Putamen (tissue), 1 donor: ENCODE data around the gene BRD4.
"Not testable (repeated sequence)": the region's sequence is repeated elsewhere in the genome, so short reads cannot be mapped to it uniquely, and the experiment has no call there.

Experiments used
- DNase-seq: peaks from one replicate; pipeline ENCODE4 v3.0.0-alpha.2; 2016; ENCODE audit warnings: low spot score

The BRD4 gene

DNA sequence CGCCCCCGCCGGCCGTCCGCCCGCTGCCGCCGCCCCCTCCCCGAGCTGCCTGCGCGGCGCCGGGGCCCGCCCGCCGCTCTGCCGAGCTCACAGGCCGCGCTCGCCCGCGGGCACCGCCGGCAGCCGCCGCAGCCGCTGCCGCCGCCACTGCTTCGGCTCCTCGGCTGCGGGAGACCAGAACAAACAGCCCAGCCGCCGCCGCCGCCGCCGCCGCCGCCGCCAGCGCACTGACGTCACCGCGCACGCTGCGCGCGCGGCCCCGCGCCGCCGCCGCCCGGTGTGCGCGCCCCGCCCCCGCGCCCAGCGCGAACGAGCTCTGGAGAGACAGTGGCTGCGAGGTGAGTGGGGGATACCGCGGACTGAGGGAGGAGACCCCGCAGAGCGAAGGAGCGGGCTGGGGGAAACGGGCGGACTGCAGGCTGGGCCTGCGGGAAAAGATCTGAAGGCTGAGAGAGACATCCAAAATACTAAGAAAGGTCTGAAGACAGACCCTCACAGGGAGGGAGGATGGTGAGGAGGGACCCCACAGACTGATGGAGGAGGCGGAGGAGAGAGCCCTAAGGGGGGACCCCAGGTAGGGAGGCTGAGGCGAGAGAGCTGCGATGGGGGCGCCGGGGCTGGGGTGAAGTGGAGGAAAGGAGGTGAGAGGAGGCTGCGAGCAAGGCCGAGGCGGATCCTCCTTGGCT lies at the start of gene BRD4:
Gene BRD4, minus strand, starts transcription at position 229 of the 686 bp plus-strand sequence. CDS start 59,440 bp downstream, outside the sequence.
- peak; percentile 50 for DNase-seq

DNA sequence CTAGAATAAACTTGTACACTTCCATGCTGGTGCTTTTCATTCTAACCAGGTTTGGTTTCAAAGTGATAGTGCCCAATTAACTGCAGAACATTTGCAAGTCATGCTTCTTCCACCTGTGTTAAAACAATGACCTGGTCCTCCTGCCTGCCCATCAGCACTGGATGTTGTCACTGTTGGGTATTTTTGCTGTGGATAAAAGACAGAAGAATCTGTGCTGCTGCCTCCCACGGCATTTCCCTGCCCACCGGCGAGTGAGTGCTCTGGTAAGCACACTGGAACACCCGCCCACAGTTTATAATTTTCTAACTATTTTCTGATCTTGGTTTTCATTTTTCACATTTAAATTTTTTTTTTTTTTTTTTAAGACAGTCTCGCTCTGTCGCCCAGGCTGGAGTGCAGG lies 49.5 kb upstream of the BRD4 start:
- DNase-seq: no peak

DNA sequence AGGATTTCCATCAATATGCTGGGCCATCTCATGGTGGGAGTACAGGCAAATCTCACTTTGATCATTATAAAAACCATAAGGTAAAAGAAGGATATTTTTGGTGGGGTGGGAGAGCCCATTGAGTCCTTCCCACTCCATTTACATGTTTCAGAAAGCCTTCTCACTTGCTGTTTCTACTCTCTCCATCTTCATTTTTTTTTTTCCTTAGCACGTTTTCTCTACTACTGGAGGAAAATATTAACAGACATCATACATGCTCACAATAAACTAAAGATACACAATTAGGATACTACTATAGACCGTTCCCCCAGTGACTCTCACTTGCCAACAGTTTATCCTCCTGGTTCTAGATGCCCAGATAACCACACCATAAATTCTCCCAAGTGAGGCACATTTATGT lies 49.1 kb upstream of the BRD4 start:
- no peak for DNase-seq

DNA sequence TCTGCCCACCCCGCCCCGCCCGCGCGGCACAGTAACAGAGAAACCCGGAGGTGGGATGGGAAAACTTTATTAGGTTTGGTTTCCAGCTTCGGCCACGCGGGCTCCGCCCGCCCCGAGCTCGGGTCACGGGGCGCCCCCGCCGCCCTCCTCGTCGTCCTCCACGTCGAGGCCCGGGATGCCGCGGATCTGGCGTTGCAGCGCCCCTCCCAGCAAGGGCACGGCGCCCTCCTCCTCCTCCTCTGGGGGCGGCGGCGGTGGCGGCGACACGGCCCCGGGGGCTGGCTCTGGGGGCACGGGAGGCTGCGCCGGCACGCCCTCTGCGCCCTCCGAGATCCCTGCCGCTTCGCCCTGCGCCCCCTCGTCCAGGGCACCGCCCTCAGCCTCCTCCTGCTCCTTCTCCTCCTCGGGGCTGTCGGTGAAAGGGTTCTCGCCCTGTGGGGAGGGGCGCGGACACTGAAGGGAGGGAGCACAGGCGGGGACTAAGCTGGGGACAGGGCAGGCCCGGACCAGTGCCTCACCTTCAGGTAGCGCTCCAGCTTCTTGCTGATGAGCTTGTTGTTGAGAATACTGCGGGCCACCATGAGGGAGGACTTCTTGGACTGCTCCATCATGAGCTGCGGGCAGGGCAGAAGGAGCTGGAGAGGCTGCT lies 47.8 kb upstream of the BRD4 start:
- no peak for DNase-seq

DNA sequence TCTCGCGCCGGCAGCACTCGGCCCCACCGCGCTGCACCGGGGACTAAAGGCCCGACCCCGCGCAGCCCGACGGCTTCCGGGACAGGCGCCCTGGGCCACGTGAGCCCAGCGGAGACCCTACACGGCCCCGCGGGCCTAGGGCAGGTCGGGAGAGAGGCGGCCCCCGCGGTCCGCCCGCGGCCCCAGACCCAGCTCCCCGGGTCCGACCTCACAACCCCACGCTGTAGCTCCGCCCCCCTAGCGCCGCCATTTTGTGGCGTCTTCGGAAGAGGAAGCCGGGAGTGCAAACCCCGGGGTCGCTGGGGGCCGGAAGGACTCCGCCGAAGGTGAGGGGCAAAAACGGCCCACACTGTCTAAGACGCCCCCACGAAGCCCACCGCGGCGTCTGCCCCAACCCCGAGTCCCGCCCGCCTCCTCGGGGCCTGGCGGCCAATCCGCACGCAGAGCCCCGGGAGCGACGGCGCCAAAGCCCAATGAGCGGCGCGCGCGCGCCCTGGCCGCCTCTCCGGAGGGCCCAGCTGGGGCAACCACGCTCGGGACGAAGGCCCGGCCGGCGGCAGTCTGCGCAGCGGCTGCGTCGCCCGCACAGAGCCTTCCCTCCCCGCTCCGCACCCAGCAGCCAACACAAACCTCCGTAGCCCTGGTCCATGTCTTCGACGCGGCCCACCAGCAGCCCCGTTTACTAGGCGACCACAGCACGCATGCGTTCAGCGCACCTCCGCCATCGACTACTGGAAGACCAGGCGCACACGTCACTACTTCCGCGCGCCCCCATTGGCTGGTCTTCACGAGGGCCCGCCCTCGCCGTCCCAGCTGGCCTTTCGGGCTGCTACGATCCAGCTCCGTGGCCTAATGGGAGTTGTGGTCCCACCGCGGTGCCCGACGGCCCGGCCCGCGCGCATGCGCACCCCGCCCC lies 47.0 kb upstream of the BRD4 start, which contains the start of gene AKAP8:
Gene AKAP8, minus strand, starts transcription at position 705 of the 916 bp plus-strand sequence. Its CDS starts 56 bp downstream, at position 649.
- peak; percentile 97 for DNase-seq

DNA sequence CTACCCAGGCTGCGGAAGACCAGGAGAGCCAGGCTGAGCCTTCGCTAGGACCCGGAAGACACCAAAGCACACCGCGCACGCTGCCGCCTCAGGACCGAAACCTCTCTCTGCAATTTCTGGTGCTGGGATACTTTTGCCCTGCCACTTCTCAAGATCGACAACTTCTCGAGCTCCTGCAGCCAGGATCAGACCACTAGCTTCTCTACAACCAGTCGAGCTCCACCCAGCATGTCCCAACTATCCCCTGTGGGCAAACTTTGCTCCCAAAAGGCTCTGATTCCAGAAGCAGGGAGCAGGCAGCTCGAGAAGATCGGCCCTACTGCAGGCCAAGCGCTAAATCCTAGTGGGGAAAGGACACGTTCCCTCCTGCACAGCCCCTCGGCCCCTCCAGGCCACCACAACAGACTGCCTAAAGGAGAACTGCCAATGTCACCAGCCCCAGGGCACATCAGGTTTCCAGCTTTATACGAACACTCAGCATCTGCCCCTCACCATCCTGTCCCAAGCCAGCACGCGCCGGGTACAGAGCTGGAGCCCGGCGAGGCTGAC lies 46.3 kb upstream of the BRD4 start:
- no peak for DNase-seq

DNA sequence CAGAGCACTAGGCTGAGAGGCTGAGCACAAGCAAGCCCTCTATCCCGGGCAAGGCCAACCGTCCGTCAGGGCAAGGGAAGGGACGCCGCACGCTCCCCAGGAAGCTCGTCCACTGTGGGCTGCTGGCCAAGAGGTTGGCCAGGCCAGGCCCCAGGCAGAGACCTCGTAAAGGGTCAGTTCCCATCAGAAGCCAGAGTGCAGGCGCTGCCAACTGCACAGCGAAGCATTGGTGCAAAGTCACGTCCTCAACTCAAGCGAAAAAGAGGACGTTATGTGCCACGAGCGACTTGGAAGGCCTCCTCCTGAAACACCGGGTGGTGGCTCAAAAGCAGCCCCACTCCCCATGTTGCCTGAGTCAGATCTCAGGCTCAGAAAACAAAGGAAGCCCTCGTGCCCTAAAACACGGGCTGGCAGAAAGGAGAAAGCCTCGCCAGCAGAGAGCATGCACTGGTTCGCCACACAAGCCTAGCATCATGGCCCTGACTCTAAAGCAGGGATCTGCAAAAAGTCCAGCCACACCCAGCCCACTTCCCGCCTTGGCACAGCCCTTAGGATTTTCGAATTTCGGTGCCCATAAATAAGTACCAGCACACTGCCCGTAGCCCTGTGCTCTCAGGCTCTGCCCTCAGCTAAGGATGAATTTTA lies 42.6 kb upstream of the BRD4 start:
- DNase-seq: no peak

DNA sequence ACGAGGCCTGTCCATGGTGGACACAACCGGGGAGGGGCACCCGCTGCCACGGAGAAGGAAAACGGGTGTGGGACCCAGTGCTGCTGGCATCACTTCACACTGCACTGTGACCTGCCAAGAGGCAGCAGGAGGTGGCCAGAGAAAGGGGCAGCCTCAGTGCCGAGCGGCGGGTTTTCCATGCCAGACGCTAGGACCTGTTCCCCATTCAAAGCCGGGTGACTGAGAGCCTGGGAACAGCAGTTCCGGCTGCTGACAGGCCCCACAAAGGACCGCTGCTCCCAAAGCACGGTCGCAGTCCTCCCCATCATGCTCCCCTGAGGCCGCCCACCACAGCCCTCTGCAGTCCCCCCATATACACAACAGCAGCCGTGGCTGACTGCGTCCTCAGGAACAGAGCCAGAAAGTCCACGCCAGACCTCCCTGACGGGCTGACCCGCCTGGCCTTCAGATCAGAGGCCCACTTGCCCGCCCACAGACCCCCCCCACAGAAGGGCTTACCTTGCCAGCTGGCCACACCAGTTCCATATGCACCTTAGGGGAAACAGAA lies 41.8 kb upstream of the BRD4 start:
- no peak for DNase-seq

DNA sequence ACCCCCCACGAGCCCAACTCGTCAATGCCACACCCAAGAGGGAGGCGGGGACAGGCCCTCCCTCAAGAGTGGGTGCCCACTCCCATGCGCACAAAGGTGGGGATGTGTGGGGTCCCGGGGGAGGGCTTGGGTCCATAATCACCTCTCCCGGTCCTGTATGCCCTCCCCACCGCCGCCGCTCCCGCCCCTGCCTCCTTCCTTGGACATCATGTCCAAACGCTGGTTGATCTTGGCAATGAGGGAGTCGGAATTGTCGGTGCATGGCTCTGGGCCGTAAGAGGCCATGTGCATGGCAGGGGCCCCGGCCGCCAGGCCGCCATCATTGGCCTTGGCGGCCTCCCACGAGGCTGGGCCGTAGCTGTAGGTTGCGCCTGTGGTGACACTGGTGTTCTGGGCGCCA lies 41.3 kb upstream of the BRD4 start:
- DNase-seq: no peak

DNA sequence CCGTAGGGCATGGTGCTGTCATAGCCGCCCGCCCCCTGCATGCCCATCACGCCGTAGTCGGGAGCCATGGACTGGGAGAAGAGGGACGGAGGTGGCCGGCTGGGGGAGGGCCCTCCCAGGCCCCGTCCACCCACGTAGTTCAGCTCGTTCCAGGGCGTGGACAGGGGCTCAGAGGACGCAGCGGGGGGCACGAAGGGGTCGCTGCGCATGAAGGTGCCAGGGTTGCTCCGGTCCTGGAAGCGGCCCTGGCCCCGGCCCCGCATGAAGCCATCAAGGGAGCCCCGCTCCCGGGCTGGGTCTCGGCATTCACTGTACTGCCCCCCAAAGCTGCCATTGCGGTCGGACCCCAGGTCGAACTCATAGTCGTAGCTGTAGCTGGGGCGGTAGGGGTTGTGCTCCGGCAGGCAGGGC lies 40.6 kb upstream of the BRD4 start:
- DNase-seq: no peak

DNA sequence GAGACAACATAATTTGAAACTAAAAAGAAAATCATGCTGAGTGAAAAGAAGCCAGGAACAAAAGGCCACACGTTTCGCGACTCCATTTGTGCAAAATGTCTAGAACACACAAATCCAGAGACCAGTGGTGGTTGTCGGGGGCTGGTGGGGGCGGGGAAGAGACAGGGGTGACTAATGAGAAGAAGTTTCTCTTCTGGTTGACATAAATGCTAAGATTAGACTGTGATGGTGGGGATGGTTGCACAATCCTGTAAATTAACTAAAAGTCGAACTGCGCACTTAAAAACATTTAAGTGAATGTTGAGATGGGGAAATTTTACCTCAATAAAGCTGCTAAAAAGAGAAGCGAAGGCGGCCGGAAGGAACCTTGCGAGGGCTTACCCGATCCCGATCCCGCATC lies 40.1 kb upstream of the BRD4 start:
- DNase-seq: peak; percentile 67

DNA sequence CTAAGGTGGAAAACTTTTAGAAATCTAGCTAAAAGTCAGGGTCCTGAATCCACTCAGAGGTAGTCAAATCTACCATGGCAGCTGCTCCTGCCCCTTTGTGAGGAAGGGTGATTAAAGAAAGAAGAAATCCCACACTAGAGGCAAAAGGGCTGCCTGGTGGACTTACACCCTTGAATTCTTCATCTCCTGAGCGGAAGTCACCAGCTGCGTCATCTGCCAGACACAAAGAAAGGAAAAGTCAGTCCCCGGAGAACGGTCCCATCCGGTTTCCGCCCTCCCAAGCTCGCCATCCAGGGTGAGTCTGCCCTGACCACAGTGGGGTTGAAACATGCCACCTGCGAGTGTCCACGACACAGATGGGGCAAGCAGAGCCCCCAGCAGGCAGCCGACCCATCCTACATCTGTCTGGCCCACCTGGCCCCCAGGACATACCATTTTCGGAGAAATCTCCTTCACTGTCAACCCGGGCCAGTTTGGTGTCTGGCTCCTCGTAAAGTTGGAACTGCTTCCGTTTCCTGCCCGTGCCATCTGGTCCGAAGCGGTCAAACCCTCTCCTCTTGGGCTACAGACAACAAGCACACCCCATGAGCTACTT lies 39.5 kb upstream of the BRD4 start:
- DNase-seq: no peak

DNA sequence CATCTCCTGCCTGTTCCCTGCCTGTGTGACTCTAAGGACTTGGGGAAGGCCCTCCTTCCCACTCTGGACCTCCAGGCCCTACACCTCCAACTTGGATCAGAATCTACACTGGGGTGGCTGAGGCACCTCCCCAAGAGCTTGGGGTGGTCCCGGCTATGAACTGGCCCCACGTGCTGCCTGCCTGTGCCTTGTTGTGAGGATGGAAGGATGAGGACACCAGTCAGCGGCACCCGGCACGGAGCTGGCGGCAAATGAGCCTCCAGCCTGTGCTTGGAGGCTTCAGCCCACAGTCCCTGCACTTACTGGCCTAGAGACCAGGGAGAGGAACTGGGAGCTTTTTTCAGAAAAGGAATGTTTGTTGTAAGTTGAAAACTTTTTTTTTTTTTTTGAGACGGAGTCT lies 38.8 kb upstream of the BRD4 start:
- no peak for DNase-seq

DNA sequence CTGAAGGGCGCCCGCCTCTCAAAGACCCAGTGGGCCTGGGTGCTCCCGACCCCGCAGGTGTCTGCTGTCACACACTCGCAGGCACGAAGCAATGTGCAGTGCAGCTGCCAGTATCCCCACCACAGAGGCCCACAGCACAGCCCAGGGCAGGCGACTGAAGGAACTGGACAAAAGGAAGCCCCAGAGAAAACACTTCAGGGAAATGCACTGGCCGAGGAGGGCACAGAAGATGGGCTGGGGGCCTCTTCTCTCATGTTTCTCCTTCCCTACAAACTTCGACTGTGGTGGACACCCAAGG lies 37.2 kb upstream of the BRD4 start:
- no peak for DNase-seq

DNA sequence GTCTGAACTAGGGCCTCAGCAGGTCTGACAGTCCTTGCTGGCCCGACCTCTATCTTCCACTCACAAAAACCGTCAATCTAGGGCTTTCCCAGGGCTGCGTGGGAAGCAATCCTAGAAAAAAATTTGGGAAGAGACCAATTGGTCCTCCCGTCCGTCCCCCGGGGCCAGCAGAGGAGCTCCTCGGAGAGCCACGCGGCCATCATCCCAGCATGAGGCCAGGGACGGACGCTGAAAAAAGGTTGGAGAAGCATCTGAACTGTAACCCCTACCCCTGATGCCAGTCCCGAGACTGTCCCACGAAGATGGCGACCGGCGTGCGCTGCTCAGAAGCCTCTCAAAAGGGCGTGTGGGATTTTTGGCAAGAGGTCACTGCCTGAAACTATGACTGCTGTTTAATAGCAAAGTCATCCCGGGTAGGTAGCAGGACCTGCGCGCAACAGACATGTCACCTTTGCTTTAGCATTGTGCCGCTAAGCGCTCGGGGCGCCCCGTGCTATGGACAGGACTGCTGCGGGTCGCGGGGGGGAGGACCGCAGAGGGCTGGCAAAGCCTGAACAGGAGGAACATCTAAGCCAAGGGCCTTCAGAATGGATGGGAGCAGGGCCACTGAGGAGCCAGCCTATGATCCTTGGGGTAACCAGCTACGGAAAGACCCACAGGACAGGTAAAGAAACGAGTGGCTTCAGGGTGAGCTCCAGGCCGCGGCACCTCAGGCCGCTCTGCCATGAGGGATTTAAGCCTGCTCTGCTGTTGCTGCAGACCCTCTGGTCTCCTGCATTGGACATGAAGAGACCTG lies 36.7 kb upstream of the BRD4 start:
- no peak for DNase-seq

DNA sequence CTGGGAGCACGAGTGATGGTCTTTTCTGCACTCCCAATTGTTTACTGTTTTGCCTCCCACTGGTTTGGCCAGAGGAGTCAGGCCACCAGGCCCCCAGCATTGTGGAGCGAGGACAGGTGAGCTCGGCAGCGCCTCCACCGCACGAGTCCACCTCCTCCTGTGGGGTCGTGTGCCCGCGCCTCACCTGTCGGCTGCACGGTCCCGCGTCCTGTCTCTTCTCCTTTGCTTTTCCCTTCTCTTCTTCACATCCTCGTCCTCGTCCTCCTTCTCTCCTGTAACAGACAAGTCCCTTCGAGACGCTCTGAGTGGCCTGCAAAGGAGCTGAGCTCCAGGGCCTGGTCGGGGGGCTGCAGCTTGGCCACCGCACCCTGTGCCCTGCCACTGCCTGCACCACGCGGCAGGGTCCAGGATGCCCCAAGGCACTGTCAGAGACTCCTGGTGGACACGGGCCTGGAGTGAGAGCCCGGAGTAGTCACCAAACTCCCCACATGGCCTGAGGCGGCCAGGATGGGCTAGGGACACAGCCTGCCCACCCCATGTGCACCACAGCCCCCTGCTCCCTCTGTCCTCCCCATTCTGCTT lies 35.8 kb upstream of the BRD4 start:
- no peak for DNase-seq

DNA sequence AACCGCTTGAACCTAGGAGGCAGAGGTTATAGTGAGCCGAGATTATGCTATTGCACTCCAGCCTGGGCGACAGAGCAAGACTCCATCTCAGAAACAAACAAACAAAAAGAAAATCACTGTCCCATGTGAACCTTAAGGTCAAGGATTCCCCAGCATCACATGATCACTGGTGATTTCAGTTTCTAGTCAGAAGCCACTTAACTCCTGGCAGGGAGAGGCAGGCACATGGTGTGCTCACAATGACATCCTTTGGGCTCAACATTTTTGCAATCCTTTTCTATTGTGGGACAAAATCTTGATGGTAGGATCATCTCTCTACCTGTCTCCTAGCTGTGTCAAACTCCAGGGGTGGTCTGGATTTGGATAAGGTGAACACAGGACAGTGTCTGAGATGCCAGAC lies 35.1 kb upstream of the BRD4 start:
- no peak for DNase-seq

DNA sequence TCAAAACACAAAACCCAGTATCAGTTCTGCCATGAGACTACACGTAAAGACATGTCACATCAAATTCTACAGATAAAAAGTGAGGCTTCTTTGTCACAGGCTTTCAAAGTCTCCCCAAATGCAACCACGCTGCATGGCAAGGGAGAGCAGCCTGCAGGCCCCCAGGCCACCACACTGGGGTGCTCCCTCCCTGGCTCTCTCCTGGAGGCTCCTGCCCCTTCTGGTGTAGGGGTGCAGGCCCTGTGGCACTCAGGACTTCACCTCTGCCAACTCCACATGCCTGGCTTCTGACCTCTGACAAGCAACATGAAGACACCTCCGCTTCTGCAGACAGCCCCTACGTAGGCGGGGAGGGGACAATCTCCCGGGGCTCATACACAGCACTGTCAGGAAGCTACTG lies 32.9 kb upstream of the BRD4 start:
- no peak for DNase-seq

DNA sequence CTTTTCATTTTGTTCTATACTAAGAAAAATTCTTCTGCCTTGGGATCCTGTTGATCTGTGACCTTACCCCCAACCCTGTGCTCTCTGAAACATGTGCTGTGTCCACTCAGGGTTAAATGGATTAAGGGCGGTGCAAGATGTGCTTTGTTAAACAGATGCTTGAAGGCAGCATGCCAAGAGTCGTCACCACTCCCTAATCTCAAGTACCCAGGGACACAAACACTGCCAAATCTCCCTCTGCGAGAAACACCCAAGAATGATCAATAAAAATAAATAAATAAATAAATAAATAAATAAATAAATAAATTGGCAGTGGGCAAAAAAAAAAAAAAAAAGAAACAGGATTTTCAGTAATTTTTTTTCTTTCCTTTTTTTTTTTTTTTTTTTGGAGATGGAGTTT lies 31.5 kb upstream of the BRD4 start:
- not testable (repeated sequence) for DNase-seq

DNA sequence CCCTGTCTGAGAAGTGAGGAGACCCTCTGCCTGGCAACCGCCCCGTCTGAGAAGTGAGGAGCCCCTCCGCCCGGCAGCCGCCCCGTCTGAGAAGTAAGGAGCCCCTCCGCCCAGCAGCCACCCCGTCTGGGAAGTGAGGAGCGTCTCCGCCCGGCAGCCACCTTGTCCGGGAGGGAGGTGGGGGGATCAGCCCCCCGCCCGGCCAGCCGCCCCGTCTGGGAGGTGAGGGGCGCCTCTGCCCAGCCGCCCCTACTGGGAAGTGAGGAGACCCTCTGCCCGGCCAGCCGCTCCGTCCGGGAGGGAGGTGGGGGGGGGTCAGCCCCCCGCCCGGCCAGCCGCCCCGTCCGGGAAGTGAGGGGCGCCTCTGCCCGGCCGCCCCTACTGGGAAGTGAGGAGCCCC lies 30.7 kb upstream of the BRD4 start:
- not testable (repeated sequence) for DNase-seq
